Activated CD4-positive, alpha-beta memory T cell treated with anti-CD3 and anti-CD28 coated beads for 36 hours (primary cell): Measurements from ENCODE around the gene MEPE. TPM values are rescaled to one million over a fixed set of nuclear protein-coding genes. Genes with fewer than 3 reads are reported as not detected.
"Not testable (repeated sequence)": the region's sequence is repeated elsewhere in the genome, so short reads cannot be mapped to it uniquely, and the experiment has no call there.

Source experiments
- CTCF ChIA-PET: fragments of 350-600 bp; sonication (Branson Sonifier 250); formaldehyde crosslinking; loops from one replicate; lab custom pipeline; 2021; ENCODE audit warnings: antibody characterized with exemption, inconsistent platforms; lab: Charles Lee
- POLR2A ChIA-PET: fragments of 350-600 bp; sonication (Branson Sonifier 250); formaldehyde crosslinking; loops from one replicate; lab custom pipeline; 2021; ENCODE audit warnings: antibody characterized with exemption; lab: Charles Lee
- DNase-seq: peaks from one replicate; pipeline ENCODE4 v3.0.0-alpha.2; 2020
- H3K27ac Mint-ChIP-seq: one replicate; pipeline ENCODE4 v1.8.0; 2021; ENCODE audit warnings: mixed read lengths
- H3K27me3 Mint-ChIP-seq: one replicate; pipeline ENCODE4 v1.8.0; 2021; ENCODE audit warnings: mixed read lengths
- H3K36me3 Mint-ChIP-seq: one replicate; pipeline ENCODE4 v1.8.0; 2021; ENCODE audit warnings: mixed read lengths
- H3K4me1 Mint-ChIP-seq: one replicate; pipeline ENCODE4 v1.8.0; 2021; ENCODE audit warnings: low read depth, mixed read lengths
- H3K4me3 Mint-ChIP-seq: one replicate; pipeline ENCODE4 v1.8.0; 2021; ENCODE audit warnings: mild to moderate bottlenecking, mixed read lengths
- H3K9me3 Mint-ChIP-seq: one replicate; pipeline ENCODE4 v1.8.0; 2021; ENCODE audit warnings: mixed read lengths
- intact Hi-C: fragments of 100-400 bp; cut with micrococcal nuclease; formaldehyde crosslinking; loops from one replicate; pipeline ENCODE4 v1.15.1; 2023
- total RNA-seq, 2 experiments: library from RNA; stranded (reverse); gene quantifications; one replicate each; pipeline ENCODE4 v1.2.3, GENCODE V29; 2021

Gene MEPE
- total RNA-seq, 2 experiments from 2014 or later: not detected

DNA sequence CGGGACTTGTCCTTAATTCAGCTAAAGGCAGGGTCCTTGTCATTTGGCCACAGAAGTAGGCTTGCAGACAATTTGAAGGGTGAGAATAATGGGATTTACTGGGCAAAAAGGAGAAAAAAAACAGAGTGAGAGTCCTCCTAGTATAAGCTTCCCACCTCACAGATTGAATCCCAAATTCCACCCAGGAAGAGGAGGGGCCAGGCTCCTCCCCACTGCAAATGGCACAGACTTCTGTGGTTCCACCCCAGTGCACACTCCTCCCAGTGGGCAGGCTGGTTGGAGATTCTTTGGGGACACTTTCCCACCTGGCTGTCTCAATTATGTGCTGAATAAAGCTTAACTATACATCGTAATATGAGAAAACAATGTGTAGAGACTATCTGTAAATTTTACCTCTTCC, 31.6 kb downstream of the MEPE start:
- Mint-ChIP-seq H3K27me3 (peaks cover 6% of the 10 kb centered on the region), H3K27ac (no peak overlapping the region), H3K4me3 (no peak overlapping the region), H3K36me3 (no peaks in the 10 kb centered on the region), H3K4me1 (no peaks in the 10 kb centered on the region), H3K9me3 (no peaks in the 10 kb centered on the region)
- CTCF ChIA-PET: no interaction called here
- no peak for DNase-seq
- intact Hi-C loops: no loop called here
- POLR2A ChIA-PET: no interaction called here

DNA sequence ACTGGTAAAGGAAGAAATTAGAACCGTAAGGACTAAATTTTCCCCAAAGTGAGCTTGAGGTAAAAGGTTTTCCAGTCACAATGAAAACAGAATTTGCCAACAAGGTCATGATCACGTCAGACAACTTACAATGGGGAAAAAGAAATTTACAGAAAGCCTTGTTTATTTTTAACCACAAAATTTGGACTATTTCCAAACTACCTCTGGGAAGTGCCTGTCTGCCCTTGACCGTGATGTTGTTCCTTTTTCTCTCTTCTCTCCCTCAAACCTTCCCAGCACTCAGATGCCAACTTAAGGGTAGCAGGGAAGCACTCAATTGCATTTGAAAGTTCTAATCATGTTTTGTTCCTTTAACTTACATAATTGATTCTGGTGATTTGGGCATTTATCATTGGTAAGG, 32.5 kb downstream of the MEPE start:
- H3K27me3 Mint-ChIP-seq: peaks cover 4% of the 10 kb centered on the region
- H3K4me1 Mint-ChIP-seq: no peaks in the 10 kb centered on the region
- H3K9me3 Mint-ChIP-seq: no peaks in the 10 kb centered on the region
- POLR2A ChIA-PET: no interaction called here
- no peak for DNase-seq
- CTCF ChIA-PET: no interaction called here
- intact Hi-C loops: no loop called here
- H3K27ac Mint-ChIP-seq: no peak overlapping the region
- H3K4me3 Mint-ChIP-seq: no peak overlapping the region
- no peaks in the 10 kb centered on the region for H3K36me3 Mint-ChIP-seq

DNA sequence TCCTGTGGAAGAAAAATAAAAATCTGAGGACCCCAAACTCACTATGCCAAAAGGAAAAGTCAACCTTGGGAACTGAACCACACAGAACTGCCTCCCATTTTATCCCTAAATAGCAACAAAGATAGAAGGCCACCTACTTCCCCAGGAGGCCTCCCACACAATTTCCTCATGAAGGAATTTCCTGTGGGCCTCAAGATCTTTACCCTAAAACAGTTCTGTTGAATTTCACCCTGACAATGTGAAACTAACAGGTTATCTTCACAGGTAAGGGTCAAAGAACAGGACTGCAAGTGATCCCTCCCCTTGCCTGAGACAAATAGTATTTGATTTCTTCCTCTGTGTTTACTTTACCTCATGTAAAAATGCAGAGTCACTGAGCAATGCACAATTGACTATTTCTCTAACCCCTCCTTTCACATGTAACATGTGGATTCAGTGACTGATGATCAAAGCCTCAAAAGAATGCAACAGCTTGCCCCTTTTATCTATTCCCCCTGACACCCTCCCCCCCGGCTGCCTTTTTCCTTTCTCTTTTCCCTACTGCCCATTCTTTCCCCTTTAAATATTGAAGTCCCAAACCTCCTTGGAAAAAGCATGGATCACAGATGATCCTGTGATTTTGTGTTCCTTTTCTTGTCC, 33.3 kb downstream of the MEPE start:
- intact Hi-C loops: no loop called here
- ChIA-PET POLR2A (no interaction called here), CTCF (interaction anchor here (0.7 kb wide), 1 partner anchor 16 kb away, joined by 3 read pairs; no protein-coding TSS in a partner anchor)
- Mint-ChIP-seq H3K4me3 (no peak overlapping the region), H3K27me3 (peaks cover 4% of the 10 kb centered on the region), H3K27ac (no peak overlapping the region), H3K4me1 (no peaks in the 10 kb centered on the region), H3K9me3 (no peaks in the 10 kb centered on the region), H3K36me3 (no peaks in the 10 kb centered on the region)
- DNase-seq: no peak

DNA sequence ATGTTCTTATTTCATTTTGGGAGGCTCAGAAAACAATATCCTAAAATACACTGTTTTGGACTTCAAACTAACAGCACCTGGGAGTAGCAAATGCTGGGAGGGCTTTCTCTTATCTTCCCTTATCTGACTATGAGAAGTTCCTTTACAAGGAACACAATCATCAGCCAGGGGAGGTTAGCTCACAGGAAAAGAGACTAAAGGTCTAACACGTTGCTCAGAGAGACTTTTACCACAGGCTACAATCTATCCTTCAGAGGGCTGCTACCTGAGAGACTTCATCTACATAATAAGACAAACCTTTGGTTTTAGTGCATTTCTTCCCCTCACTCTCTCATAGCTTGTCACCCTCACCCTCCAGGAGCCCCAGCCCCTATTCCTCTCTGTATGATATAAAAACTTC, 35.8 kb downstream of the MEPE start:
- H3K4me1 Mint-ChIP-seq: no peaks in the 10 kb centered on the region
- DNase-seq: no peak
- CTCF ChIA-PET: no interaction called here
- no peak overlapping the region for H3K27ac Mint-ChIP-seq
- POLR2A ChIA-PET: no interaction called here
- H3K4me3 Mint-ChIP-seq: no peak overlapping the region
- H3K27me3 Mint-ChIP-seq: peaks cover 8% of the 10 kb centered on the region
- intact Hi-C loops: no loop called here
- H3K9me3 Mint-ChIP-seq: no peaks in the 10 kb centered on the region
- H3K36me3 Mint-ChIP-seq: no peaks in the 10 kb centered on the region

DNA sequence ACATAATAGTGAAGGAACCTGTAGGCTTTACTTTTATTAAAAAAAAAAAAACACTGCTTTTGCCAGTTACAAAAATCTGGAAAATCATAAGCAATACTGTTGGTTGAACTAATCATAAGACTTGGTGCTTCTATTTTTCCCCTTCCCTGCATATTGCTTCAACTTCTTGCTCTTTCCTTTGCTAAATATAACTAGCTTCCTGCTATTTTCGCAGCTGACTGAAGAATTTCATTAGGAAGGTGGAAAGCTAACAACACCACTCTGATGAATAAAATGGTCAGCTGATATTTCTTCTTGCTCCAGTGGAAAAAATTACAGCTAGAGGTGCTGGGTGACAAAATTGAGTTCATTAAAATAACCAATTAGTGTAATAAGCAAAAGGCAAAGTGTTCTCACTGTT, 39.3 kb downstream of the MEPE start:
- no peaks in the 10 kb centered on the region for H3K36me3 Mint-ChIP-seq
- no peak overlapping the region for H3K4me3 Mint-ChIP-seq
- ChIA-PET POLR2A (no interaction called here), CTCF (no interaction called here)
- H3K27me3 Mint-ChIP-seq: peaks cover 14% of the 10 kb centered on the region
- intact Hi-C loops: no loop called here
- H3K27ac Mint-ChIP-seq: no peak overlapping the region
- no peak for DNase-seq
- H3K9me3 Mint-ChIP-seq: no peaks in the 10 kb centered on the region
- H3K4me1 Mint-ChIP-seq: no peaks in the 10 kb centered on the region

DNA sequence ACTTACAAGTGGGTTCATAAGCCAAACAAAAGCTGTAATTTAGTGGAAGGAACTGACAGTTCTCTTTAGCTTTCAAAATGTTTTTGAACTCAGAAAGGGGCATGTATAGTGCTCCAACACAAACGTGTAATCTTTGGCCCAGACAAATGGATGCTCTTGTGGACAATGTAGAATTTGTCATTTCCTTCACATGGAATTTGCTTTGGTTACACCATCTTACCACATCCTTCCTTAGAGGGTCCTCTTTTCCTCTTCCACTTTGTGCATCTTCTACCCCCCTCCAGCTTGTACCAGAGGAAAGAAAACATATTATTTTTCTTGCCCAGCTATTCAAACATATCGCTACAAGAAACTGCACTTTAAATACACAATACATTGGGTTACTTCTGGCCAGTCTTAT, 42.4 kb downstream of the MEPE start:
- H3K9me3 Mint-ChIP-seq: no peaks in the 10 kb centered on the region
- intact Hi-C loops: no loop called here
- ChIA-PET POLR2A (no interaction called here), CTCF (interaction anchor here (1.2 kb wide), 1 partner anchor 31 kb away, joined by 5 read pairs; no protein-coding TSS in a partner anchor)
- no peak overlapping the region for H3K27ac Mint-ChIP-seq
- no peaks in the 10 kb centered on the region for H3K36me3 Mint-ChIP-seq
- H3K4me3 Mint-ChIP-seq: no peak overlapping the region
- DNase-seq: no peak
- no peaks in the 10 kb centered on the region for H3K4me1 Mint-ChIP-seq
- peaks cover 14% of the 10 kb centered on the region for H3K27me3 Mint-ChIP-seq

DNA sequence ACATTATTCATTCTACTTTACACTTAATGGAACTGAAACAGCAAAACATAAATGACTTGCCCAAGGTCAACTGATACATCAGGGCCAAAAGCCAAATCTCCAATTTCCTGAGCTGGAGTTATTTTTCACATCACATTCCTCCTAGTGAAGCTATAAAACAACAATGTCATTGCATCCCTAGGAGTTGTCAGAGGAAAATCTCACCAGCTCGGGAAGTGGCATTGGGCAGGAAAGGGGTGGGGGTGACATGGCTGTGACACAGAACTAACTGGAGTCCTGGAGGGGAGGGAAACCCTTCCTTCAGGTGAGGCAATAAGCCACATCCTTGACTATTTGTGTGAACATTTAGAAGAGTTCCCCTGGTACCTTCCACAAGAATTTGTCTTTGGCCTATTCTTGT, 47.3 kb downstream of the MEPE start:
- no peak overlapping the region for H3K4me3 Mint-ChIP-seq
- intact Hi-C loops: no loop called here
- no peaks in the 10 kb centered on the region for H3K4me1 Mint-ChIP-seq
- no peak for DNase-seq
- H3K9me3 Mint-ChIP-seq: no peaks in the 10 kb centered on the region
- no peak overlapping the region for H3K27ac Mint-ChIP-seq
- ChIA-PET CTCF (no interaction called here), POLR2A (no interaction called here)
- peaks cover 12% of the 10 kb centered on the region for H3K27me3 Mint-ChIP-seq
- H3K36me3 Mint-ChIP-seq: no peaks in the 10 kb centered on the region

DNA sequence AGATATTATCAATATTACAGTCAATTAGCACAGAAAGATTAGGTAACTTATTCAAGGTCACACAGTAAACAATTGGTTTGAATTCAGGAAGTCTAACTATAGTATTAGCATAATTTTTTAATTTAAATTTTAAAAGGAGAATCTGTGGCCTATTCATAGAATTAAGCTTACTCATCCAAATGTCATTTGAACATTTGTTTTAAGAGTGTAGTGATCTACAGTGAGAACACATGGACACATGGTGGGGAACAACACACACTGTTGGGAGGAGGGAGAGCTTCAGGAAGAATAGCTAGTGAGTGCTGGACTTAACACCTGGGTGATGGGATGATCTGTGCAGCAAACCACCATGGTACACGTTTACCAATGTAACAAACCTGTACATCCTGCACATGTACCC, 48.3 kb downstream of the MEPE start:
- DNase-seq: no peak
- Mint-ChIP-seq H3K9me3 (no peaks in the 10 kb centered on the region), H3K4me1 (no peaks in the 10 kb centered on the region), H3K36me3 (no peaks in the 10 kb centered on the region), H3K27ac (no peak overlapping the region), H3K4me3 (no peak overlapping the region), H3K27me3 (peaks cover 16% of the 10 kb centered on the region)
- ChIA-PET POLR2A (no interaction called here), CTCF (no interaction called here)
- intact Hi-C loops: no loop called here

DNA sequence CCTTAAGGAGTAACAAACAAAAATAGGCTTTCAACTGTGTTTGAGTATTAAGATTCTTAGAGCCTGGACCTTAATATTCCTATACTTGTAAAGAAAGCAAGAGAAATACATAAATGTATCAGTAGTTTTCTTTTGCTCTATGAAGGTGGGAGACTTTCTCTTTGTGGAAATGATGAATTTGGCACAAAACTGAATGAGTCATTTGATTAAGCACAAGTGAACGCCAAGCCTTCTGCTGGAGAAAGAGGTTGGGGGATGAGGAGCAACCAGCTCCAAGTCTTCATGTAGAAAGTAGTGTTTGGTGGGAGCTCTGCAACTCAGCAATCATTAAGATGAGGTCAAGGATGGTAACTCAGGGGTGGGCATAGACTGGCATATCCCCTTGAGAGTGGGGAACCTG, 49.6 kb downstream of the MEPE start:
- Mint-ChIP-seq H3K4me1 (no peaks in the 10 kb centered on the region), H3K36me3 (no peaks in the 10 kb centered on the region), H3K4me3 (no peak overlapping the region), H3K27ac (no peak overlapping the region), H3K9me3 (no peaks in the 10 kb centered on the region), H3K27me3 (peaks cover 16% of the 10 kb centered on the region)
- no peak for DNase-seq
- POLR2A ChIA-PET: no interaction called here
- intact Hi-C loops: no loop called here
- CTCF ChIA-PET: no interaction called here

DNA sequence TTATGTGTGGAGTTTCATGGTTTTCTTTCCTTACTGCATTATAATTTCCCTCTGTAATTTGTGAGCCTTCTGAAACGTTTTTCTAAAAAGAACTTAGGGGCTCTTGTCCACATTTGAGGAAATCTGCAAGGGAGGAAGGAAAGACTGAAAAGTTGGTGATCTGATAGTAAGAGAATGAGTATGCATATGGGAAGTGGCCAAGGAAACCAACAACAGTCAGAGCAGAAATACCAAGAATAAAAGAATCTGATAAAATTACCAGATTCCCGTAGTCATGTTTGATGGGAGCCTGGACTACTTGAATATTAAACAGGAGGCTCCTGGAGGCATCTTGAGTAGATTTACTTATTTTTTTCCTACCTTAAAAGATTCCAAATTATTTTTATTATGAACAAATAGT, 50.1 kb downstream of the MEPE start:
- Mint-ChIP-seq H3K27ac (no peak overlapping the region), H3K27me3 (peaks cover 16% of the 10 kb centered on the region), H3K4me3 (no peak overlapping the region), H3K9me3 (no peaks in the 10 kb centered on the region), H3K36me3 (no peaks in the 10 kb centered on the region), H3K4me1 (no peaks in the 10 kb centered on the region)
- DNase-seq: no peak
- POLR2A ChIA-PET: no interaction called here
- intact Hi-C loops: no loop called here
- CTCF ChIA-PET: no interaction called here

DNA sequence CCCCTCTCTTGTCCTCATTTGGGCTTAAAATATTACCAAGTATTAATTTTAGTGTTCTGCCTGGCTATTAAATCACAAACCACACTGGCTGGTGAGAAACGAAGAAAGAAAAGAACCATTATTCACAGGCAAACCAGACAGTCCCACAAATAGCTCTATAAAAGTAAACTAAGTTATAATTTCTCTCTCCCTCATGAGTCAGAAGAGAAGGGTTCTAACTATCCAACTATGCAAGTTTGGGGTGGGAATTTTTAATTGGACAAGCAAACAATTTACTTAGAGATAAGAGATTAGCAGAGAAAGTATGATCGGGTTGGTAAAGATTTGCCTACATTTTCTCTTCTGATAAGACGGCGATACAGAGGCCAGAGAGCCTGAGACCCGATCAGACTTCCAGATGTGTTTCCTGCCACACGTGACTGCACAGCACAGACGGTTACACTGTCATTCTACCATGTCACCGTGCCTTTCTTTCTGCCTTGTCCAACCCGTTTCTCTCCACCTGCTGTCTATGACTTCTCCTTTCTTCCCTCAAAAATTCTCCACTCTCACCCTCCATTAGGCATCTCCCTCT, 52.3 kb downstream of the MEPE start:
- no peak for DNase-seq
- H3K36me3 Mint-ChIP-seq: no peaks in the 10 kb centered on the region
- H3K9me3 Mint-ChIP-seq: peaks cover 12% of the 10 kb centered on the region
- peaks cover 16% of the 10 kb centered on the region for H3K27me3 Mint-ChIP-seq
- no peak overlapping the region for H3K4me3 Mint-ChIP-seq
- POLR2A ChIA-PET: no interaction called here
- CTCF ChIA-PET: no interaction called here
- no peaks in the 10 kb centered on the region for H3K4me1 Mint-ChIP-seq
- H3K27ac Mint-ChIP-seq: no peak overlapping the region
- intact Hi-C loops: no loop called here

DNA sequence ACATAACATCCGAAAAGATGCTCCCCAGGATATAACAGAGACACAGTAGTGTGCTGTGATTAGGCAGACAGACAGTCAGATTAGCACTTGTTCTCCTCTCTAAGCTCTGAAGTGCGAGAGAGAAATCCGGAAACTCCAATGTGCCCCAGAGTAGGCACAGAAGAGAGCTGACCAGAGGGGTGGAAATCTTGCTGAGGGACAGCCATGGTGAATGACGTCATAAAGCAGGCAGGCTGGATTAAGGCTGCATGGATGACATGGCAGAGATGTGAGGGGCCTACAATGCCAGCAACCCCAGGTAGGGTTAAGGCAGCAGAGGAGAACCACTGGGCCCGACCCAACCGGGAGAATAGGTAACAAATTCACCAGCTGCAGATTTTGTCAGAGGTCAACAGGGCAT, 53.3 kb downstream of the MEPE start:
- Mint-ChIP-seq H3K9me3 (peaks cover 12% of the 10 kb centered on the region), H3K27ac (no peak overlapping the region), H3K4me3 (no peak overlapping the region), H3K27me3 (peaks cover 16% of the 10 kb centered on the region), H3K36me3 (no peaks in the 10 kb centered on the region), H3K4me1 (no peaks in the 10 kb centered on the region)
- ChIA-PET CTCF (no interaction called here), POLR2A (no interaction called here)
- intact Hi-C loops: no loop called here
- no peak for DNase-seq

DNA sequence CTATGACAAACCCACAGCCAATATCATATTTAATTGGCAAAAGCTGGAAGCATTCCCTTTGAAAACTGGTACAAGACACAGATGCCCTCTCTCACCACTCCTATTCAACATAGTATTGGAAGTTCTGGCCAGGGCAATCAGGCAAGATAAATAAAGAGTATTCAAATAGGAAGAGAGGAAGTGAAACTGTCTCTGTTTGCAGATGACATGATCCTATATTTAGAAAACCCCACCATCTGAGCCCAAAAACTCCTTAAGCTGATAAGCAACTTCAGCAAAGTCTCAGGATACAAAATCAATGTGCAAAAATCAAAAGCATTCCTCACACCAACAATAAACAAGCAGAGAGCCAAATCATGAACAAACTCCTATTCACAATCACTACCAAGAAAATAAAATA, 58.0 kb downstream of the MEPE start:
- H3K27ac Mint-ChIP-seq, H3K27me3 Mint-ChIP-seq, H3K4me1 Mint-ChIP-seq, intact Hi-C loops, CTCF ChIA-PET, H3K36me3 Mint-ChIP-seq, DNase-seq, H3K4me3 Mint-ChIP-seq, POLR2A ChIA-PET: not testable (repeated sequence)
- peaks cover 17% of the 10 kb centered on the region for H3K9me3 Mint-ChIP-seq
